KMS-11 (cell line): ENCODE measurements around the gene KNSTRN.

Experiments
- H2AFZ ChIP-seq: fragments of 200-600 bp; sonication (generic); 2 replicates; pipeline ENCODE4 v1.6.1; 2016; ENCODE audit warnings: antibody characterized with exemption, mixed run types, low read depth
- H3K27ac ChIP-seq: fragments of 200-600 bp; sonication (generic); 2 replicates; pipeline ENCODE4 v1.6.1; 2016; ENCODE audit warnings: mild to moderate bottlenecking, mixed run types
- H3K27me3 ChIP-seq: fragments of 200-600 bp; sonication (generic); 2 replicates; pipeline ENCODE4 v1.6.1; 2017; ENCODE audit warnings: mild to moderate bottlenecking, low read depth, mixed run types, moderate library complexity; ENCODE audit not compliant: insufficient read depth
- H3K36me3 ChIP-seq: fragments of 200-600 bp; sonication (generic); 2 replicates; pipeline ENCODE4 v1.6.1; 2017; ENCODE audit warnings: mild to moderate bottlenecking, mixed run types; ENCODE audit not compliant: insufficient read depth
- H3K4me1 ChIP-seq: fragments of 200-600 bp; sonication (generic); 2 replicates; pipeline ENCODE4 v1.6.1; 2016; ENCODE audit warnings: mild to moderate bottlenecking, low read depth, mixed run types; ENCODE audit not compliant: poor library complexity, severe bottlenecking
- H3K4me2 ChIP-seq: fragments of 200-600 bp; sonication (generic); 2 replicates; pipeline ENCODE4 v1.7.0; 2016; ENCODE audit warnings: mild to moderate bottlenecking, mixed run types
- H3K4me3 ChIP-seq: fragments of 200-600 bp; sonication (generic); IDR thresholded peaks from 2 replicates; pipeline ENCODE4 v1.6.1; 2017; ENCODE audit warnings: low read depth, low read length, mixed read lengths; ENCODE audit not compliant: insufficient read depth
- H3K79me2 ChIP-seq: fragments of 200-600 bp; sonication (generic); 2 replicates; pipeline ENCODE4 v1.6.1; 2016; ENCODE audit warnings: low read depth, mixed run types; ENCODE audit not compliant: insufficient read depth
- H3K9ac ChIP-seq: fragments of 200-600 bp; sonication (generic); 2 replicates; pipeline ENCODE4 v1.6.1; 2016; ENCODE audit warnings: mild to moderate bottlenecking, mixed run types
- H4K20me1 ChIP-seq: fragments of 200-600 bp; sonication (generic); 2 replicates; pipeline ENCODE4 v1.6.1; 2016; ENCODE audit warnings: mild to moderate bottlenecking, mixed run types; ENCODE audit not compliant: insufficient read depth
- CTCF ChIP-seq: fragments of 200-600 bp; sonication (generic); conservative IDR thresholded peaks from 2 replicates; pipeline ENCODE4 v1.6.1; 2017; ENCODE audit warnings: low read depth, mild to moderate bottlenecking, antibody characterized with exemption, low read length, moderate library complexity, mixed read lengths

KNSTRN gene

GRCh38 chr15:40348474-40348870 is 34.0 kb upstream of the KNSTRN start:
- no peak for TF ChIP-seq CTCF
- H3K9ac ChIP-seq, result no peak overlapping the region
- no peak overlapping the region for H3K27ac ChIP-seq
- no peak overlapping the region for H3K4me2 ChIP-seq
- no peaks in the 10 kb centered on the region for H3K27me3 ChIP-seq
- no peak overlapping the region for H3K4me3 ChIP-seq
- no peaks in the 10 kb centered on the region for H3K36me3 ChIP-seq
- H3K4me1 ChIP-seq, result no peaks in the 10 kb centered on the region
- H2AFZ ChIP-seq, result no peak overlapping the region
- H4K20me1 ChIP-seq, result no peaks in the 10 kb centered on the region
- H3K79me2 ChIP-seq, result no peaks in the 10 kb centered on the region

GRCh38 chr15:40349163-40349562 is 33.4 kb upstream of the KNSTRN start:
- no peaks in the 10 kb centered on the region for H4K20me1 ChIP-seq
- H3K4me2 ChIP-seq, result no peak overlapping the region
- H3K4me3 ChIP-seq, result no peak overlapping the region
- H3K27me3 ChIP-seq, result 0 out of 2 replicates have a peak, but pooled peaks cover 2% of the 10 kb centered on the region
- no peak overlapping the region for H3K9ac ChIP-seq
- no peak overlapping the region for H3K27ac ChIP-seq
- H3K4me1 ChIP-seq, result no peaks in the 10 kb centered on the region
- no peaks in the 10 kb centered on the region for H3K36me3 ChIP-seq
- H3K79me2 ChIP-seq, result no peaks in the 10 kb centered on the region
- TF ChIP-seq CTCF, result no peak
- H2AFZ ChIP-seq, result no peak overlapping the region

- Histone ChIP-seq H3K4me2 (no peak overlapping the region), H3K27ac (no peak overlapping the region), H3K9ac (no peak overlapping the region), H2AFZ (no peak overlapping the region), H3K79me2 (no peaks in the 10 kb centered on the region), H3K4me1 (no peaks in the 10 kb centered on the region), H3K36me3 (no peaks in the 10 kb centered on the region), H3K27me3 (0 out of 2 replicates have a peak, but pooled peaks cover 8% of the 10 kb centered on the region), H4K20me1 (no peaks in the 10 kb centered on the region), H3K4me3 (no peak overlapping the region)
- no peak for TF ChIP-seq CTCF
Measured at GRCh38 chr15:40352281-40352901, 30.1 kb upstream of the KNSTRN start.

- Histone ChIP-seq H3K4me1 (peaks cover 6% of the 10 kb centered on the region), H4K20me1 (no peaks in the 10 kb centered on the region), H3K79me2 (no peaks in the 10 kb centered on the region), H3K27ac (no peak overlapping the region), H3K27me3 (peaks cover 10% of the 10 kb centered on the region; the same call in 1 of the 2 replicates), H3K9ac (no peak overlapping the region), H3K4me3 (no peak overlapping the region), H3K36me3 (no peaks in the 10 kb centered on the region), H3K4me2 (no peak overlapping the region), H2AFZ (no peak overlapping the region)
- TF ChIP-seq CTCF, result no peak
Measured at GRCh38 chr15:40353697-40354096, 28.8 kb upstream of the KNSTRN start.
